CD4-positive, alpha-beta memory T cell (primary cell): ENCODE measurements around the gene TIMM13. TPM values are rescaled to one million over a fixed set of nuclear protein-coding genes. Genes with fewer than 3 reads are reported as not detected.

Source experiments
- CTCF ChIA-PET: fragments of 350-600 bp; sonication (Branson Sonifier 250); formaldehyde crosslinking; loops from one replicate; lab custom pipeline; 2021; ENCODE audit warnings: inconsistent platforms; ENCODE audit not compliant: partially characterized antibody; lab: Charles Lee
- POLR2A ChIA-PET: fragments of 350-600 bp; sonication (Branson Sonifier 250); formaldehyde crosslinking; loops from one replicate; lab custom pipeline; 2021; ENCODE audit not compliant: partially characterized antibody; lab: Charles Lee
- DNase-seq, 5 donors: peaks; one replicate each; pipeline versions ENCODE4 v3.0.0 to v3.0.0-alpha.2; 2020 to 2022; ENCODE audit warnings: mixed read lengths in 1 of 5
- H3K27ac ChIP-seq: one replicate; pipeline ENCODE4 v1.7.0; 2013; ENCODE audit warnings: low read depth, low read length
- H3K27me3 ChIP-seq: 2 replicates; pipeline ENCODE4 v1.7.0; 2013; ENCODE audit warnings: mild to moderate bottlenecking, low read length, moderate library complexity; ENCODE audit not compliant: insufficient read depth
- H3K36me3 ChIP-seq: 2 replicates; pipeline ENCODE4 v1.7.0; 2013; ENCODE audit warnings: mild to moderate bottlenecking, low read length, moderate library complexity; ENCODE audit not compliant: insufficient read depth
- H3K4me1 ChIP-seq: 2 replicates; pipeline ENCODE4 v1.7.0; 2013; ENCODE audit warnings: mild to moderate bottlenecking, low read length, moderate library complexity; ENCODE audit not compliant: insufficient read depth
- H3K4me3 ChIP-seq, 2 donors: one replicate each; pipeline ENCODE4 v1.7.0; 2013; ENCODE audit warnings: low read length in 2 of 2, mild to moderate bottlenecking in 1 of 2
- H3K9me3 ChIP-seq, 2 donors: one replicate each; pipeline ENCODE4 v1.7.0; 2013; ENCODE audit warnings: low read length in 2 of 2, control low read depth in 1 of 2; ENCODE audit not compliant: control insufficient read depth in 1 of 2
- H3K27ac Mint-ChIP-seq, 7 donors: one replicate each; pipeline ENCODE4 v1.8.0; 2020 to 2021; ENCODE audit warnings: mixed read lengths in 7 of 7, mild to moderate bottlenecking in 6 of 7, inconsistent platforms in 3 of 7, moderate library complexity in 3 of 7
- H3K27me3 Mint-ChIP-seq, 2 donors: one replicate each; pipeline ENCODE4 v1.8.0; 2020 to 2021; ENCODE audit warnings: mixed read lengths in 2 of 2
- H3K36me3 Mint-ChIP-seq, 2 donors: one replicate each; pipeline ENCODE4 v1.8.0; 2020 to 2021; ENCODE audit warnings: mixed read lengths in 2 of 2, inconsistent platforms in 1 of 2, mild to moderate bottlenecking in 1 of 2
- H3K4me1 Mint-ChIP-seq, 4 donors: one replicate each; pipeline ENCODE4 v1.8.0; 2020 to 2021; ENCODE audit warnings: mixed read lengths in 4 of 4, mild to moderate bottlenecking in 1 of 4
- H3K4me3 Mint-ChIP-seq, 8 donors: one replicate each; pipeline ENCODE4 v1.8.0; 2020 to 2021; ENCODE audit warnings: mixed read lengths in 8 of 8, mild to moderate bottlenecking in 7 of 8, moderate library complexity in 6 of 8, inconsistent platforms in 3 of 8
- H3K9me3 Mint-ChIP-seq, 8 donors: one replicate each; pipeline ENCODE4 v1.8.0; 2020 to 2021; ENCODE audit warnings: mixed read lengths in 8 of 8, mild to moderate bottlenecking in 5 of 8, inconsistent platforms in 3 of 8, moderate library complexity in 1 of 8
- intact Hi-C: fragments of 100-400 bp; cut with micrococcal nuclease; formaldehyde crosslinking; loops from one replicate; pipeline ENCODE4 v1.15.1; 2023
- polyA plus RNA-seq, 2 donors: library from polyadenylated mRNA; unstranded; fragments of 300-500 nt; fragmentation: Illumina TruSeq; gene quantifications; one replicate each; pipeline ENCODE4 v1.2.3, GENCODE V29; 2021
- total RNA-seq, 2 experiments: library from RNA; stranded (reverse); gene quantifications; one replicate each; pipeline ENCODE4 v1.2.3, GENCODE V29; 2021

The TIMM13 gene
- total and polyA plus RNA-seq, 4 experiments from 2014 or later = 30.6 to 76.4 (median 48.7) TPM

DNA sequence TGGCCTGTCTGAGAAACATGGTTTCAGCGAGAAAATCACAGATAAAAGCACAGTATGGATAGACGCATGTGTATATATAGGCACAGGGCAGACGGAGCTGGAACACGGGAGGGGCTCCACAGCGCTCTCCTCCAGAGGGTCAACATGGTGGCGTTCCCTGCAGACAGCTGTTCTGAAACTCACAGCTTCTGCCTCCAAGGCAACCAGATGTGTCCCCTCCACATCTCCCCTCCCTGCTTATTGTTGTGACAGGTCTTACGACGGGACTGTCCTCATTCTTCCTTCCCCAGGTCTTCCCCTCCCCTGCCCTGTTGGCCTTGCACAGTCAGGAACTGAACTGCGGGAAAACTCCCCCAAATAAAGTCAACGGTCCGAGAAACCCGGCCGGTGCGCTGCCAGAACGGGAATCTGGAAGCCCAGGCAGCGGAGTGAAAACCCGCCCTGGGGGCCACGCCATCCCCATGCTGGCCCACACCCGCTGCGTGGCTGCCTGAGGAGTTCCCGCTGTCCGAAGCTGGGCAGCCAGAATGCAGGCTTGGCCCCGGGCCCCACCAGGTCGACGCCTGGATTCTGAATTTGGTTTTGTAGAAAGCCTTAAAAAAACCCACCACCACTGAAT lies 2.6 kb upstream of the TIMM13 start:
- CTCF ChIA-PET = no interaction called here
- Mint-ChIP-seq H3K4me3 (no peak overlapping the region), H3K27me3 (no peaks in the 10 kb centered on the region), H3K4me1 (peaks cover 6 to 19% (median 12%) of the 10 kb centered on the region in 4 donors), H3K27ac (peak overlapping the region in 3 of 7 donors; percentile 42 to 60 (median 45)), H3K36me3 (peaks cover under 1 to 14% of the 10 kb centered on the region in 2 donors), H3K9me3 (no peaks in the 10 kb centered on the region)
- H3K4me1 ChIP-seq = peaks cover 21% of the 10 kb centered on the region
- no peak overlapping the region for H3K27ac ChIP-seq
- no peak for DNase-seq
- H3K36me3 ChIP-seq = no peaks in the 10 kb centered on the region
- intact Hi-C loops = no loop called here
- H3K9me3 ChIP-seq = no peaks in the 10 kb centered on the region
- no peaks in the 10 kb centered on the region for H3K27me3 ChIP-seq
- POLR2A ChIA-PET = no interaction called here
- no peak overlapping the region for H3K4me3 ChIP-seq

DNA sequence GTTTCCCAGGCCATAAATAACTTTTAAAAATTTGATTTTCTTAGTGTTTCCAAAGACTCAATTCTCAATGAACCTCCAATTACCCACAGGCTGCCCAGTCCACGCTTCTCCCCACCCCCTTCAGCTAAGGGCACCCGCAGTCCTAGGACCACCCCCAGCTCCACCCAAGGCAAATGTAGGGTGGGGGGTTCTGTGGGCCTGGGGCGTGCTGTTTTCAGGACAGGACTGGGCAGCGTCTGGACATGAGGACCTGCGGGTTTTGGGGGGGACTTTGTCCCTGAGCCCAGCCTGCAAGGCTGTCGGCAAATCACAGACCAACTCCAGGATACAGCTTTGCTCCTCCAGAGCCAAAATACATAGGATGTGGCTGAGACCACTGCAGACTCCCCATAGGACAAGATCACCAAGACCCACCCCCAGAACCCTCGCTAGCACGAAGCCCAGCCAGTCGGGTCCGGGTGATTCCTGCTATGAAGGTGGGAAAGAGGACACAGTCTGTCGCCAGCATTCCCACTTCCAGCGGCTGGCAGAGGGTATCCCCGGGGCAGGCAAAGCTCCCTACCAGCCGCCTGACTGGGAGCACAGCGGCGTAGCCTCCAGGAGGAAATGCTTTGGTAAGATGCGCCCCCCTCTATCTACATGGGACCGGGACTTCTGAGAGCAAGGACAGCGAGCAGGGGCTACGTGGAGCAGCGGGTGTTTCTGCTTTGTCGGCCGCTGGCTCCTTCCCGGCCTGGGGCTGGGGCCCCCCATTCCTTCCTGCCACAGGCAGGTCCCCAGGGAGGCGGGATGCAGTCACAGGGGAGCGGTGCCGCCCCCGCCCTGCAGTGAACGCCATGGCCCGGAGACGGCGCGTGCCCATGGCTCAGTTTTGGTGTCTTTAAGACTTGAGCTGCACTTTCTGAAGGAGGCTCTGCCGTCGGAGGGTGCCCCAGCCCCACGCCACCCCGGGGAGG lies 1.6 kb upstream of the TIMM13 start:
- no peak overlapping the region for H3K4me3 ChIP-seq
- peak overlapping the region in 3 of 7 donors; percentile 17 to 69 (median 60) for H3K27ac Mint-ChIP-seq
- peaks cover 21% of the 10 kb centered on the region for H3K4me1 ChIP-seq
- H3K27me3 Mint-ChIP-seq = no peaks in the 10 kb centered on the region
- H3K9me3 ChIP-seq = no peaks in the 10 kb centered on the region
- no peaks in the 10 kb centered on the region for H3K9me3 Mint-ChIP-seq
- no peaks in the 10 kb centered on the region for H3K27me3 ChIP-seq
- intact Hi-C loops = no loop called here
- H3K4me1 Mint-ChIP-seq = peaks cover 6 to 19% (median 12%) of the 10 kb centered on the region in 4 donors
- peaks cover 0 to 12% of the 10 kb centered on the region in 2 donors for H3K36me3 Mint-ChIP-seq
- ChIA-PET POLR2A (interaction anchor here (0.6 to 2.7 kb wide), 5 partner anchors 9 to 413 kb away, joined by 3 to 30 read pairs (median 4); partner anchors contain the start of genes GADD45B and LMNB2), CTCF (interaction anchor here (1.0 to 1.6 kb wide), 2 partner anchors 43 to 182 kb away, joined by 4 to 7 read pairs; no protein-coding TSS in a partner anchor)
- DNase-seq = no peak
- H3K27ac ChIP-seq = no peak overlapping the region
- no peaks in the 10 kb centered on the region for H3K36me3 ChIP-seq
- H3K4me3 Mint-ChIP-seq = peak overlapping the region in 1 of 8 donors; percentile 5

- Histone ChIP-seq H3K36me3 (no peaks in the 10 kb centered on the region), H3K4me3 (peak overlapping the region; percentile 61 to 79), H3K27ac (peak overlapping the region; percentile 95), H3K4me1 (peaks cover 21% of the 10 kb centered on the region), H3K9me3 (no peaks in the 10 kb centered on the region), H3K27me3 (no peaks in the 10 kb centered on the region)
- intact Hi-C loops = no loop called here
- peak overlapping the region in 3 of 8 donors; percentile 5 to 94 (median 93) for H3K4me3 Mint-ChIP-seq
- peak overlapping the region in 4 of 7 donors; percentile 93 to 99 (median 98) for H3K27ac Mint-ChIP-seq
- H3K27me3 Mint-ChIP-seq = no peaks in the 10 kb centered on the region
- DNase-seq = no peak
- peaks cover 6 to 19% (median 12%) of the 10 kb centered on the region in 4 donors for H3K4me1 Mint-ChIP-seq
- ChIA-PET CTCF (interaction anchor here (0.7 to 1.6 kb wide), 4 partner anchors 35 to 183 kb away, joined by 3 to 7 read pairs (median 4); no protein-coding TSS in a partner anchor), POLR2A (interaction anchor here (0.6 to 2.7 kb wide), 17 partner anchors 16 to 414 kb away, joined by 3 to 30 read pairs (median 4); partner anchors contain the start of genes GADD45B, LMNB2, LSM7 and SPPL2B)
- peaks cover 0 to 12% of the 10 kb centered on the region in 2 donors for H3K36me3 Mint-ChIP-seq
- H3K9me3 Mint-ChIP-seq = no peaks in the 10 kb centered on the region
Measured at GRCh38 chr19:2428321-2428690, 920 bp upstream of the TIMM13 start.

- H3K9me3 Mint-ChIP-seq = no peaks in the 10 kb centered on the region
- peak overlapping the region; percentile 90 to 97 (median 94) for H3K4me3 Mint-ChIP-seq
- ChIA-PET POLR2A (interaction anchor here (0.6 to 2.7 kb wide), 17 partner anchors 12 to 632 kb away, joined by 3 to 30 read pairs (median 3); partner anchors contain the start of genes GADD45B, LMNB2, LSM7 and SPPL2B), CTCF (interaction anchor here (1.4 to 1.6 kb wide), 2 partner anchors 153 to 184 kb away, joined by 5 to 7 read pairs; no protein-coding TSS in a partner anchor)
- peaks cover 6 to 19% (median 12%) of the 10 kb centered on the region in 4 donors for H3K4me1 Mint-ChIP-seq
- H3K27ac ChIP-seq = peak overlapping the region; percentile 95
- H3K4me1 ChIP-seq = peaks cover 21% of the 10 kb centered on the region
- peaks cover 0 to 14% of the 10 kb centered on the region in 2 donors for H3K36me3 Mint-ChIP-seq
- intact Hi-C loops = loop anchor here (1.0 kb wide), 3 partner anchors 30 to 191 kb away; partner anchors contain the start of genes LSM7, PLEKHJ1, SF3A2 and SPPL2B
- peak overlapping the region; percentile 93 to 99 (median 99) for H3K27ac Mint-ChIP-seq
- no peaks in the 10 kb centered on the region for H3K27me3 ChIP-seq
- no peaks in the 10 kb centered on the region for H3K36me3 ChIP-seq
- no peaks in the 10 kb centered on the region for H3K9me3 ChIP-seq
- H3K4me3 ChIP-seq = peak overlapping the region; percentile 61 to 79
- no peaks in the 10 kb centered on the region for H3K27me3 Mint-ChIP-seq
- DNase-seq = peak in 3 of 5 donors; percentile 7 to 13 (median 10)
Measured at GRCh38 chr19:2426611-2427428, 566 bp downstream of the TIMM13 start.

- H3K27ac ChIP-seq = peak overlapping the region; percentile 95
- H3K4me1 ChIP-seq = peaks cover 21% of the 10 kb centered on the region
- H3K4me3 ChIP-seq = peak overlapping the region in 1 of 2 donors; percentile 79
- ChIA-PET POLR2A (interaction anchor here (1.0 to 2.7 kb wide), 3 partner anchors 30 to 155 kb away, joined by 3 to 30 read pairs (median 10); partner anchors contain the start of genes LMNB2, LSM7 and SPPL2B), CTCF (no interaction called here)
- intact Hi-C loops = no loop called here
- Mint-ChIP-seq H3K4me1 (peaks cover 6 to 19% (median 12%) of the 10 kb centered on the region in 4 donors), H3K4me3 (peak overlapping the region; percentile 69 to 96 (median 94)), H3K9me3 (no peaks in the 10 kb centered on the region), H3K27ac (peak overlapping the region in 6 of 7 donors; percentile 24 to 98 (median 82)), H3K27me3 (no peaks in the 10 kb centered on the region), H3K36me3 (peaks cover 0 to 10% of the 10 kb centered on the region in 2 donors)
- no peak for DNase-seq
- H3K27me3 ChIP-seq = no peaks in the 10 kb centered on the region
- no peaks in the 10 kb centered on the region for H3K36me3 ChIP-seq
- no peaks in the 10 kb centered on the region for H3K9me3 ChIP-seq
Measured at GRCh38 chr19:2425622-2426581, 1.5 kb downstream of the TIMM13 start.
